Measurements from ENCODE around the gene DDX1.

DDX1 gene

DNA sequence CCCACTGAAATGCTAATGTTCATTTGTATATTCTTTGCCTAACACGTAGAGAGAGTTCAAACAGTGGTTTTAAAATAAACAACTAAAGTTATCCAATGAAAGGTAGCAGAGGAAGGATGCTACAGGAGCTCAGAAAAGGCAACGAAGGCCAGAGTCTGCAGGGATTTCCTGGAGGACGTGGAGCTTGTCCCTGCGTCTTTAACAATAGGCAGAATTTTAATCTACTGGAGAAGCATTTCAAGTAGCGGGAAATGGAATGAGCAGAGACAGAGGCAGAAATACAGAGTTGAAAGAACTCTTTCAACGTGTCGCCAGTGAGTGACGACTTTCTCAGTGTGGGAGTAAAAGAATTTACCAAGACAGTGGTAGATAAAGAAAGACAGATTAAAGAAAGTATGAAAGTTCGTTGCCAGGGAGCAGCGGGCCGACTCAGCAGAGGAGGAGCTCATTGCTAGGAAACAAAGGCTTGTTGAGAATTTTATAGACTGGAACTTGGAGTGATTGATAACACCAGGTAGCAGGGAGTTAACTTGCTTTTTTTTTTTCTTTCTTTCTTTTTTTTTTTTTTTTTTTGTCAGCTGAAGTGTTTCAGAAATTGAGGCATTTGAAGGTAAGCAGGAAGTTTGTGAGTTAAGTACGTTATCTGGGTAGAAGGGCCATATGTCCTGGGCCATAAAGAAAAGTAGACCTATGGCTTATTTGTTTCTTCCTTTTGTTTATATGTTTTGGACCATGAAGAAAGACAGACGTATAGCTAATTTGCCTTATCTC, 29.9 kb upstream of the DDX1 start:
- peak overlapping the region; percentile 56 for H3K27ac ChIP-seq
- no peak for DNase-seq (ENCODE audit: low read depth, low spot score)

DNA sequence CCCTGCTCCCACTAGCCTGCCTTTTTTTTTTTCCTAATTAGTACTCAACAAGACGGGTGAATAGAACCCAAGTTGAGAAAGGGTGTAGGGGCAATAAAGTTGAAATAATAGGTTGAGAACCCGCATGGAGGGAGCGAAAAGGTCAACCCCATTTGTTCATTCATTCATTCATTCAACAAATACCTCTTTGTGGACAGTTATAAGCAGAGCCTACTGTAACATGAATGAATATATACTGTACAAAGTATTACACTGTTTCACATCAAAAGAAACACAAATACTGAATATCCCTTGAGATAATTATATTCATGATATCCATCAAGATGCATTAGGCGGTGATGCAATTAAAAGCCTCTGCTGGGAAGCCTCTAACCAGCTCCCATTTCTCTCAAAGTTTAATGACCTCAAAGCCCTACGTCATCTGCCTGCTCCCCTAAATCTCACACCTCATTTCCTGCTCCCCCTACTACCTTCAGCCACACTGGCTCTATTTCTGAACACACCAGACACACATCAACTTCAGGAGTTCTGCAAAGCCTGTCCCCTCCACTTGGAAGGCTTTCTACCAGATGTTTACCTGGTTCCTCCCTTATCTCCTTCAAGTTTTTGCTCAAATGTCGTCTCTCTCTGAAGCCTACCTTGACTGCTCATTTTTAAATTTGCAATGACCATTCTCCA, 29.2 kb upstream of the DDX1 start:
- DNase-seq (ENCODE audit: low read depth, low spot score) = no peak
- H3K27ac ChIP-seq = no peak overlapping the region

DNA sequence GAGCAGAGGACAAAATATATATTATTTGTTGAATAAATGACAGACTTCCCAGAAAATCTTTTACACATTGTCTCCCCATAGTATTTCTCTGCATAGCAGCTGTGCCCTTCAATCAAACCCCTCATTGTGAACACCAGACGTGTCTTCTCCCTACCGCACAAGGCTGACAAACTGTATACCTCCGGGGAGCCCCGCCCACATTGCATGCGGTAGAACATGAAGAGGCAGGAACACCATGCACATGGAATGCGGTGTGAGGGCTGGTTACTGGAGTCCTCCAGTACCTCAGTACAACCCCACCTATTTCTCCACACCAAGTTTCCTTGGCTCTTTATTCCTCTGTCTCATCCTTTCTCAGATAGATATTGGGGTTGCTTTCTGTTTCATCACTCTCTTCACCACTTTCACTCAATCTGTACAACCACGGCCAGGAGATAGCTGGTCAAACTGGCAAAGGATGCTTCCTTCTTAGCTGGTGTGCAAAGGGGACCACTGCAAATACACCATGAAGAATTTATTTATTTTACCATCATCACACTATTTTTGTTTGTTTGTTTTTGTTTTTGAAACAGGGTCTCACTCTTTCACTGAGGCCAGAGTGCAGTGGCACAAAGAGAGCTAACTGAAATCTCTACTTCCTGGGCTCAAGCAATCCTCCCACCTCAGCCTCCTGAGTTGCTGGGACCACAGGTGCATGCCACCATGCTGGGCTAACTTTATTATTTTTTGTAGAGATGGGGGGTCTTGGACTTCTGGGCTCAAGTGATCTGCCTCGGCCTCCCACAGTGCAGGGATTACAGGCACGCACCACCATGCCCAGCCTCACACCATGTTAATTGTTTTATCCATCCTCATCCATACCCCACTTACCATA, 28.2 kb upstream of the DDX1 start:
- H3K27ac ChIP-seq = no peak overlapping the region
- no peak for DNase-seq (ENCODE audit: low read depth, low spot score)

DNA sequence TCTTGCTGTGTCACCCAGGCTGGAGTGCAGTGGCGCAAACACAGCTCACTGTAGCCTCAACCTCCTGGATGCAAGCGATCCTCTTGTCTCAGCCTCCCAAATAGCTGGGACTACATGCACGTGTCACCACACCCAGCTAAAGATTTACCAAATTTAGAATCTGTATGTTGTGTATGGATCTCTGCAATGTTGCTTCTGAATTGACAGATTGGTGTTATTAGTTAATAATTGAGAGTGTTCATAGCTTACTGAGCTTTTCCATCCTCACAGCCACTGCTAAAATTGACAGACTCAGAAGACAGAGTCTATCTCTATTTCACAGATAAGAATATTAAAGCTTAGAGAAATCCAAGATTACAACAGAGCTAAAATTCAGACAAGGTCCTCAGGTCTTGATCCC, 26.3 kb upstream of the DDX1 start:
- DNase-seq (ENCODE audit: low read depth, low spot score) = no peak
- no peak overlapping the region for H3K27ac ChIP-seq

DNA sequence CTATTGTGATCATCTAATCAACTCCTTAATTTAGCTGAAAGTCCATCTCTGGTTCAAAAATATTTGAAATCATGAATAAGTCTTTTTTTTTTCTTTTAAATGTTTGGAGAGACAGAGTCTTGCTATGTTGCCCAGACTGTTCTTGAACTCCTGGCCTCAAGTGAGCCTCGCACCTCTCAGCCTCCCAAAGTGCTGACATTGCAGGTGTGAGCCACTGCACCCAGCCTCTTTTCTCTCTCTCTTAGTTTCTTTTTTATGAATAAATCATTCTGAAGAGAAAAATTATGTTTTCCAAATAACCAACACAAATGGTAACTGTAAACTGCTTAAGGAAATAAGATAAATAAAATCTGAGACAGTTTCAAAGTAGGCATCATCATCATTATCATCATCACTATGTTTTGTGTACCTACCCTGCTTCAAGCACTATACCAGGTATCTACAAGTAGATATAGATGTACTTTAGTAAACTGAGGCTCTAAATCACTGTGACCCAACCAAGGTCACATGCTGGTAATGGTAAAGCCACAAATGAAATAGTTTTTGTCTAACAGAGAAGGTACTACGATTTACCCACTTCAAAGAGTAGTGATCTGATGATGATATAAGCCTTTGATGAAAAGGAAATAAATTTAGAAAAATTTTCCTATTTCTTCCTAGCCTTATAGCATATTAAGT, 25.5 kb upstream of the DDX1 start:
- no peak overlapping the region for H3K27ac ChIP-seq
- DNase-seq (ENCODE audit: low read depth, low spot score) = no peak

DNA sequence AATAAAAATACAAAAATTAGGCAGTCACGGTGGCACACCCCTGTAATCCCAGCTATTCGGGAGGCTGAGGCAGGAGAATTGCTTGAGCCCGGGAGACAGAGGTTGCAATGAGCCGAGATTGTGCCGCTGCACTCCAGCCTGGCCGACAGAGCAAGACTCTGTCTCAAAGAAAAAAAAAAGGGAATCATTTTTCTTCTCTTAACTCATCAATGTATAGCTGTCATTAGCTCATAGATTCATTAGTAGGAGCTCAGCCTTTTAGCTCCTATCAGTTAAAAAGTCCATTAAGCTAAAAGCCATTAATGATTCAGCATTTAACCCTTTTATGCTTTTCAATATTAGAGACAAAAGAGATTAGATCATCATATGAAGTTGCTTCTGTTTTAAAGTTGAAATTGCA, 24.8 kb upstream of the DDX1 start:
- DNase-seq (ENCODE audit: low read depth, low spot score) = no peak

DNA sequence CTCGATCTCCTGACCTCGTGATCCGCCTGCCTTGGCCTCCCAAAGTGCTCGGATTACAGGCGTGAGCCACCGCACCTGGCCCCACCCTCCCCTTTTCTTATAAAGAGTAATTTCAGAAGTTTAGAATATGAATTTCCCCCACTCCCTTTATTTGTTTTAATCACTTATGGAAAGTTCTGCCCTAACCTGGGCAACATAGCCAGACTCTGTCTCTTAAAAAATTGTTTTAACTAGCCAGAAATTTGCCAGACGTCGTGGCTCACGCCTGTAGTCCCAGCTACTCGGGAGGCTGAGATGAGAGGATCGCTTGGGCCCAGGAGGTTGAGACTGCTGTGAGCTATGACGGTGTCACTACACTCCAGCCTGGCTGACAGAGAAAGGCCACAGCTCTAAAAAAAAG, 22.8 kb upstream of the DDX1 start:
- no peak overlapping the region for H3K27ac ChIP-seq
- DNase-seq (ENCODE audit: low read depth, low spot score) = no peak

More for the DNA sequence above, 24.8 kb upstream of the DDX1 start:
- no peak overlapping the region for H3K27ac ChIP-seq

DNA sequence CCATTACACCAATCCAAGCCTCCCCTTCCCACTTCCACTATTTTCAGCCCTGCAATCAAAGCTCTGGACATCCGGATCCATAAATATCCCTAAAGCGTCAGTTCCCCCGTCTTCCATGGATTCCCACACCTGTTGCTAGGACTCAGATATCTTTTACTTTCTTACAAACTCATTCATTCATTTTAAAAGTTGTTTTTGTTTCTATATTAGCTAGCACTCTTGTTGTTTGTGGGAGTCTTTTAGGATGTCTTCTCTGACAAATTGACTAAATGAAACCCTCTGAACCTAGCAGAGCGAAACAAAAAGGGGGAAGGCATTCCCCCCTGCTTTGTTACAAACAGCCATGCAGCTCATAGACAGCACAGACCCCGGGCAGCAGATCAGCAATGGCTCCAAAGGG, 21.6 kb upstream of the DDX1 start:
- H3K27ac ChIP-seq = no peak overlapping the region
- no peak for DNase-seq (ENCODE audit: low read depth, low spot score)

DNA sequence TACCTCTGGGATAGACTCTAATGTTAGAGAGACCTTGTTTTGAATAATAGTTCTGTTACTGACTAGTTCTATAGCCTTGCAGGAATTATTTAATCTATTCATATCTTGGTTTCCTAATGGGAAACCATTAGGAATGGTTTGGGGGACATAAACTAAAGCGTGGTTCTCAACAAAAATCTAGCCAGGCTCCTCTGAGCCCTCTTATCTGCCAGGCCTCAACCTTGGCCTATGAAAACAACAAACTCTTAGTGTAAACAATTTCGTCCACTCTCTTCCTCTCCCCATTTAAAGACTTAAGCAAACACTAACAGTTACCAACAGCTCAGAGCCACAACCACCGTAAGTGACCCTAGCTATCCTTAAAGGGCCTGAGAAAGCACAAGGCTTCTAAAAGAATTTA, 19.9 kb upstream of the DDX1 start:
- no peak for DNase-seq (ENCODE audit: low read depth, low spot score)
- H3K27ac ChIP-seq = no peak overlapping the region

DNA sequence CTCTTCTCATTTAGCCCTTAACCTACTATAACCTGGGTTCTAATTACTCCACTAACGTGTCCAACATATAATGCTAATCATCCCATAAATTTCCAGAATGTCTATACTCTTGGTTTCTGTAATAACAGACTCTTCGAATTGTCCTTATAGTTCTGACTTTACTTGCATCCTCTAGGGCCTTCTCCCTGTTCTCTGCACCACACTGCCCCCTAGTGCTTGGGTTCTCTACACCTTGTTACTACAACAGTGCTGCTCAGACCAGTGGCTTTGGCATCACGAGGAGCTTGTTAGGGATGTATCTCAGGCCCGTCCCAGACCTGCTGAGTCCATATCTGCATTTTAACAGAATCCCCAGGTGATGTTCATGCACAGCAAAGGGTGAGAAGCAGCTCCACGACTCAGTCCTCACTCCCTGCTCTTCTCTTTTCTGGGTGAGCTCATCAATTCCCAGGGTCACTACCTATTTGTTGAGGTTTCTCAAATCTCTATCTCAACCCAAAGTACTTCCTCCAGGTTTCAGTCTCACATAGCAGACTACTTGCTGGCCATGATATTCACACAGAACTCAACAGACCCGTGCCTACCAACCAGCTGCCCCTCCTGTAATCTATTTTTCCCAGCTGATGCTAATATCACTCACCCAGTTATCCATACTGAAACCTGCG, 14.5 kb upstream of the DDX1 start:
- no peak overlapping the region for H3K27ac ChIP-seq
- no peak for DNase-seq (ENCODE audit: low read depth, low spot score)

DNA sequence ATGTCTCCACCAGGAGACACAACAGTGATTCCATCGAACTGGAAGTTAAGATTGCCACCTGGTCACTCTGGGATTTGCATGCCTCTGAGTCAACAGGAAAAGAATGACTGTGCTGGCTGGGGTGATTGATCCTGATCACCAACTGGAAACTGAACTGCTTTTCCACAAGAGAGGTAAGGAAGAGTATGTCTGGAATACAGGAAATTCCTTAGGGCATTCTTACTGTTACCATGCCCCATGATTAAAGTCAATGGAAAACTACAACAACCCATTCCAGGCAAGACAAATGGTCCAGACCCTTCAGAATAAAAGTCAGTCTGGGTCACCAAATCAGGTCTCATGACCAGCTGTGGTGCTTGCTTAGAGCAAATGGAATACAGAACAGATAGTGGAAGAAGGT, 12.0 kb upstream of the DDX1 start:
- DNase-seq (ENCODE audit: low read depth, low spot score) = no peak
- H3K27ac ChIP-seq = no peak overlapping the region

DNA sequence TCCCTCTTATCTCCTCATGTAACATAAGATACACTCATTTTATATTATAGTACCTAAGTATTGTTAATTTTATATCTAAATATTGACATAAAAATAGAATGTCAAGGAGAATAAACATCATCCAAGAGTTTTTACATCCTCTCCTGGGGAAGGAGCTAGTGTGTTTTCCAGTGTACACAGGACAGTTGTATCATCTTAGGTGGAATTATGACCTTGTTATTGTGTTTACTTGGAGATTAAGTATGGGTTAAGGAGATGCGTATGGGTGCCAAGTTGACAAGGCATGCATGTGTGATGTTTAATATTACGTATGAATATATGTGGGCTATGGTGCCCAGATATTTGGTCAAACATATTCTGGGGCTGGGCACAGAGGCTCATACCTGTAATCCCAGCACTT, 11.2 kb upstream of the DDX1 start:
- DNase-seq (ENCODE audit: low read depth, low spot score) = no peak
- no peak overlapping the region for H3K27ac ChIP-seq

DNA sequence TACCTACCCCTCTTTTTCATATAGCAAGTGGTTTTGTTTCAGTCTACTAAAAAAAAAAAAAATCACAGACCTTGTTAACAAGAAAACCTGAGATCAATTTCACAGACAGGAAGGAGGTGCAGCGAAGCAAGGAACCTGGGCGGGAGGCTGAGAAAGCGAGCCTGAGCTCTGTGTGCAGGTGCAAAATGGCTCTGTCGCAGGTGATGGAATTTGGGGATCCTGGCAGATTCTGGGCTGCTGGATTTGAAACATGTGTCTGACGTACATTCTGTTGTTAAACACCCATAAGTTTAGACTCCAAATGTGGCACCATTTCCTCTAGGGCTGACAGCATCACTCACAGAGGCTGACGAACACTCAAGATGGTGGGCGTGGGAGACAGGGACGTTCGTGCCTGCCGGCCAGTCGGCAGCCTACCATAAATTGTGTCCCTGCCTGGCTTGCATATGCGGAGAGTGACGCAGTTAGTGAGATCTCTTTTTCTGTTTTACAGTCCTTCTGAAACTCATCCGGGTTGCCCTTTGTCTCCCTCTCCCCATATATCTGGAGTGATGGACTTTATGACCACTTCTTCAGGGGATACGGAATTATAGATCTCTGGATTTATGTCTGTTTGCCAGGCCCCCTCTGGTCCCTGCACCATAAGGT, 8.8 kb upstream of the DDX1 start:
- no peak for DNase-seq (ENCODE audit: low read depth, low spot score)
- no peak overlapping the region for H3K27ac ChIP-seq

DNA sequence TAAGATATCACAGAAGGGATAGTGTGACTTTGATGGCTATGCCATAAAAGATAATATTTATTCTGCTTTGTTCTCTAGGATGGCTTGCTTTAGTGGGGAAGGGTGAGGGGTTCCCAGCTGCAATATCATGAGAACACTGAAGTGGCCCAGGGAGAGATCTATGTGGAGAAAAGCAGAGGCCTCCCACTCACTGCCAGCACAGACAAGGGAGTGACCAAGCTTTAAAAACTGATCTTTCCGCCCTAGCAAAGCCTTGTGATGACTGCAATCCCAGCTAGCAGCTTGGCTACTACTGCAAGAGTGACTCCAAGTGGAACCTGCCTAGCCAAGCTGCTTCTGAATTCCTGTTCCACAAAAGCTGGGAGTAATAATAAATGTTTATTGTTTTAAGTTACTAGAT, 7.8 kb upstream of the DDX1 start:
- H3K27ac ChIP-seq = no peak overlapping the region
- no peak for DNase-seq (ENCODE audit: low read depth, low spot score)

DNA sequence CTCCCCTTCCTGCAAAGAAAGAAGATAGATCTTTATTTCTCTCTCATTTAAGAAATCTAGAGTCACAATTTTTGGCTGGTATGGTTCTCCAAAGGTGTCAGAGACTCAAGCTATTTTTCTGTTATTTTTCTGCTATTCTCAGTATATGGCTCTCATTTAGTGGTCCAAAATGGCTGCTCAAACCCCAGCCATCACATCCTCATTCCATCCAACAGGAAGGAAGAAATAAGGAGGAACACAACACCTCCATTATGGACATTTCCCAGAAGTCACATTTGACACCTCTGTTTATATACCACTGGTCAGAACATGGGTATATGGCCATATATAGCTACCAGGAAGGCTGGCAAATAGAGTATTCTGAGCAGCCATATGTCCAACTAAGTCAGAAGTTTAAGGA, 7.4 kb upstream of the DDX1 start:
- no peak overlapping the region for H3K27ac ChIP-seq
- no peak for DNase-seq (ENCODE audit: low read depth, low spot score)

DNA sequence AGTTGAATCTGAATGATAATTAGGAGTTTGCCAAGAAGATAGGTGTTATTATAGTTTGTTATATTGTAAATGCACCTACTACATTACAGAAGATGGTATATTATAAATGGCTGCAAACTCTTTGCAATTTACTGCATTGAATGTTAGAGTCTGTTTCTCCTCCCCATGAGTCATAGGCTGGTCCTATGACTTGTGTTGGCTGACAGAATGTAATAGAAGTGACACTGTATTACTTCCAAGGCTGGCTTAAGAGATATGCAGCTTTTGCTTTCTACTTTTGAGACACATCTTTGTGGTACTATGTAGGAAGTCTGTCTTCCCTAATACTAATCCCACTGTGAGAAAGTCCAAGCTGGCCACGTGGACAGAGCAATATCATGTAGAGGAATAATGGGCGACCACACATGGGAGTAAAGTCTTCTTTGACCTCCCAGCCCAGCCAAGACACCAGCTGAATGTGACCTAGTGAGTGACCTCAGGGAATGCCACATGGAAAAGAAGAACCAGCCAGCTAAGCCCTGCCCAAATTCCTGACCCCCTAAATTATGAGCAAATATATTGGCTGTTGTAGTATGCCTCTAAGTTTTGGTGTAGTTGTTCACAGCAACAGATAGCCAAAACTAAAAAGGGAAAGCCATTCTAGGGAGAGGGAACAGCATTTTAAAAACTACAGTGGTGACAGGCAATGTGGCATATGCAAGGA, 6.8 kb upstream of the DDX1 start:
- H3K27ac ChIP-seq = no peak overlapping the region
- no peak for DNase-seq (ENCODE audit: low read depth, low spot score)

DNA sequence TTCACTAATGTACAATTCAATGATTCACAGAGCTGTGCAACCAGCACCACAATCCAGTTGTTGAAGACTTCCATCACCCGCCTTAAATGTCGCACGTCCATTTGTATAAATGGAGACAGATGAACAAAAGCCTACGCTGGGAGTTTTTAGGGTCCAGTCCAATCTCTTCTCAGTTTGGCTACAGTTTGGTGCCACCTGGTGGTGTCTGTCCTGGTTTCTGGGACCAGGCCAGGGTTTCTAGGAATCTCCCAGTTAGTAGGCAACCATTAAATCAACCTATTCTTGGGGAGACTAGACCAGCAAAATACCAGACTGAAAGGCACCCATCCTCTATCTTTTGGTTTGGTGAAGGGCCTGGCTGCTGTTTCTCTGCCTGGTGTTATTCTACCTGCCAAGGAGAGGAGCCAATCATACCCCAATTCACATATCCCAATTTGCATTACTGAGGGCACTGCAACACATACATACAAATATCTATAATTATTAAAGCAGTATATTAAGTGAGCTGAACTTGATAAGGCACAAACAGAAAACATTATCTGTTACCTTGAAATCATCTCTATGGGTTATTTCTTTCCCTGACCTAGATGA, 3.2 kb upstream of the DDX1 start:
- no peak for DNase-seq (ENCODE audit: low read depth, low spot score)

DNA sequence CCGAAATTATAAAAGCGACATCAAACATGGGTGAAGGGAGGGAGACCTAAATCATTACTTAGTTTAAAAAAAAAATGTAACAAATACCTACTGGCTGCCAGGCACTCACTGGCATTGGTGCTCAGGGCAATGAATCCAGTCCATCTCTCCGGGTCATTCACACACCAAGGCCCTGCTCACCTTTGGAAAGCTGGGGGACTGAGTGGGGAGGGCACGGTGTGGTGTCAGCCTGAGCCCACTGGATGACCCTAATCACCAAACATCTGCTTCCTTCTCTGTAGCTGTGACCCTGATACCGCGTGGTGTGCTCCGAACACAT, 336 bp upstream of the DDX1 start:
- peak overlapping the region; percentile 84 for H3K27ac ChIP-seq
- no peak for DNase-seq (ENCODE audit: low read depth, low spot score)

More for the DNA sequence above, 3.2 kb upstream of the DDX1 start:
- no peak overlapping the region for H3K27ac ChIP-seq

DNA sequence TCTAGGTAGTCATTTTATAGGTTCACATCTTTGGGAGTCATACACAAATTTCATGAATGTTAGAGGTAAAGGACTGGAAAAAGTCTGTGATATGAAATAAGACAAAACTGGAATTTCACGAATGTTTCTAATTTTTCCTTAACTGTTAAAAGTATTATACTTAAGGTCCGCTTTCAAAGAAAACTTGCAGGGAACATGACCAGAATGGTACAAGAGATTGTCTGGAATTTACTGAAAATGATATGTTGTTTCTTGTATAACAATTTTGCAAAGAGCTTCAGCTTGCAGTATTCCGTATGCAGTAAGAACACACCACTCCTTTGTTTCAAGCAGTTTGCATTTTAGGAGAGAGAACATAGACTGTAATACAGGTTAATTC, 1.6 kb downstream of the DDX1 start:
- no peak for DNase-seq (ENCODE audit: low read depth, low spot score)
- no peak overlapping the region for H3K27ac ChIP-seq
